ENCODE results near the gene LMNTD2.

The LMNTD2 gene, protein sequence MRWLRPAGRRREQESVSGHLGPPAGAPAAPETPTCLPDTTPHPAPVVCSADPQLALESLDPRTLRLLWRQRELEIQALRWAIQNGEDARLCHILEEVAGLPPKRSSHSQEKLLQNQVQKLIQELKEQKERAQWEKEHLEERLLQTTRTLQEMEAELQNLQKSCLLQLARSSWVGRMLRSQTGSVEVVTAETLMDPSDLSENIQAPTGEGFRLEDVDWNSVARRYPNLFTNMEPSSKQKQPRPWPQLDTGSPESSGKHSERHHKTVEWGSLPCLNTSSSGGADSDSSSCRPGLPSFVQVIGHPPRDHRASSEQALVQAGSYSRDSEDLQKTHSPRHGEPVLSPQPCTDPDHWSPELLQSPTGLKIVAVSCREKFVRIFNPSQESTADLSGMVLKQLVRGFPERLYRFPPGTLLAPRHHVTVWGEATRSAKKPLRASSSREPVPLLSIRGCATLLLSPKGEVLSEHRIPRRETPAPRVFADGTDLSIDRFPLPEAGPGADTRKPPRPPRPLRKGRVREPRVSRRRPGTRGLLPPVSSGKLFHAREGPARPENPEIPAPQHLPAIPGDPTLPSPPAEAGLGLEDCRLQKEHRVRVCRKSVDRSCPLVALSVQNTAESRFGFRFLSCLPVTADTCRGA

DNA sequence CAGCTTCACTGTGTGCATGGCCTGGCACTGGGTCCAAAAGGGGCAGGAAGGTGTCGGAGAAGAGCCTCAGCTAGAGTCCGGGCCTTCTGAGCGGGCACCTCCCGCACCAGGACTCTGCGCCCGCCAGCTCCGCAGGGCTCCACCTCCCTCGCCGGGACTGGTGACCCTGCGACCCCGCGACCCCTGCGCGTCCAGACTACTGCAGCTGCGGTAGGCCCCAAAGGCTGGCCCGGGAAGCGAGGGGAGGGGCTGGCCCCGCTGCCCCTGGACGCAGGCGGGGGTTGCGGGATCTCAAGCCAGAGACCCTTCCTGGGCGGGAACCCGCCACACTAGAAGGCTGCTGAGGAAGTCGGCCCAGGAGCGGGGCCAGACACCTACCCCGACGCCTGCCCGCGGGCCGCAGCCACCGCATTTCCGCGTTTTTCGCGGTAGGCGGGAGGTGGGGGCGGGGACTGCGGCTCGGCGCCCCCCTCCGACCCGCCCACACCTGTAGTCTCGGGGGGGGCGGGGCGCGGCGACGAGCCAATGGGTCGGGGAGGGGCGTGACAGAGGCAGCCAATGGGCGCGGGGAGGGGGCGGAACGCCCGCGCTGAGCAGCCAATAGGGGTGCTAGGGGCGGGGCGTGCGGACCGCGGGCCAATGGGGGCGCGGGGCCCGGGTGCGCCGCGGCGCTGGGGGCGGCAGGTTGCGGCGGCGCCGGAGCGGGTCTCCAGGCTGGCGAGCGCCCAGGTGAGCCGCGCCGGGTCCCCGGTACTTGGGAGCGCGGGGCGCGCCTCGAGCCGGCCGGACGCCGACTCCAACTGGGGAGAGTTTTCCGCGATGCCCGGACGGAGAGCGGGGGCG lies at the start of gene LMNTD2, which contains the start of gene RASSF7:
Gene LMNTD2, minus strand, starts transcription at position 434 of the 843 bp plus-strand sequence. Its CDS starts 22 bp downstream, at position 412.
Gene RASSF7, plus strand, starts transcription at position 666 of the 843 bp plus-strand sequence. CDS start 799 bp downstream, outside the sequence.
- DNase-seq (ENCODE audit: low spot score), result peak; percentile 94

DNA sequence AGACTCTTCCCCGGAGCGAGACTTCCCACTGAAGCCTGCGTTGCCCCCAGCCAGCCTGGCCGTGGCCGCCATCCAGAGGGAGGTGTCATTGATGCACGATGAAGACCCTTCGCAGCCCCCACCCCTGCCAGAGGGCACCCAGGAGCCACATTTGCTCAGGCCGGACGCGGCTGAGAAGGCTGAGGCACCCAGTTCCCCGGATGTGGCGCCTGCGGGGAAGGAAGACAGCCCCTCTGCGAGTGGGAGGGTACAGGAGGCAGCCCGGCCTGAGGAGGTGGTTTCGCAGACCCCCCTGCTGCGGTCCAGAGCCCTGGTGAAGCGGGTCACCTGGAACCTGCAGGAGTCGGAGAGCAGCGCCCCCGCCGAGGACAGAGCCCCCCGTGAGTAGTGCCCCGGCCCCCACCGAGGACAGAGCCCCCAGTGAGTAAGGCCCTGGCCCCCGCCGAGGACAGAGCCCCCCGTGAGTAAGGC lies 48.8 kb upstream of the LMNTD2 start:
- no peak for DNase-seq (ENCODE audit: low spot score)

DNA sequence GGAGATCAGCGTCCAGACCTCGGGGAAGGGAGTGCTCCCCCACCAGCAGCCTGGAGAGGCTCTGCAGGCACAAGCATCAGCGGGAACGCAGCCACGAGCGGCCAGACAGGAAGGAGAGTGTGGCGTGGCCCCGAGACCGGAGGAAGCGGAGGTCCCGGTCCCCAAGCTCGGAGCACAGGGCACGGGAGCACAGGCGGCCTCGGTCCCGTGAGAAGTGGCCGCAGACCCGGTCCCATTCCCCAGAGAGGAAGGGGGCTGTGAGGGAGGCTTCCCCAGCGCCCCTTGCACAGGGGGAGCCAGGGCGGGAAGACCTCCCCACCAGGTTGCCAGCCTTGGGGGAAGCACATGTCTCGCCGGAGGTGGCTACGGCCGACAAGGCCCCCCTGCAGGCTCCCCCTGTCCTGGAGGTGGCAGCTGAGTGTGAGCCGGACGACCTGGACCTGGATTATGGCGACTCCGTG lies 48.3 kb upstream of the LMNTD2 start:
- DNase-seq (ENCODE audit: low spot score), result no peak

DNA sequence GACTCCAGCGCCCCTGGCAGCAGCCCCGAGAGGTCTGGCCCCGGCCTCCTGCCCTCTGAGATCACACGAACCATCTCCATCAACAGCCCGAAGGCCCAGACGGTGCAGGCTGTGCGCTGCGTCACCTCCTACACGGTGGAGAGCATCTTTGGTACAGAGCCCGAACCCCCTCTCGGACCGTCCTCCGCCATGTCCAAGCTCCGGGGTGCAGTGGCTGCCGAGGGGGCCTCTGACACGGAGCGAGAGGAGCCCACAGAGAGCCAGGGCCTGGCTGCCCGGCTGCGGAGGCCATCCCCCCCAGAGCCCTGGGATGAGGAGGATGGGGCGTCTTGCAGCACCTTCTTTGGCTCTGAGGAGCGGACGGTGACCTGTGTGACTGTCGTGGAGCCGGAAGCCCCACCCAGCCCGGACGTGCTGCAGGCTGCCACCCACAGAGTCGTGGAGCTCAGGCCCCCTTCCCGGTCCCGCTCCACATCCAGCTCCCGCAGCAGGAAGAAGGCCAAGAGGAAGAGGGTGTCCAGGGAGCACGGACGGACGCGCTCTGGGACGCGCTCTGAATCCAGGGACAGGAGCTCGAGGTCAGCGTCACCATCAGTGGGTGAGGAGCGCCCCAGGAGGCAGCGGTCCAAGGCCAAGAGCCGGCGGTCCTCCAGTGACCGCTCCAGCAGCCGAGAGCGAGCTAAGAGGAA lies 47.6 kb upstream of the LMNTD2 start:
- no peak for DNase-seq (ENCODE audit: low spot score)

DNA sequence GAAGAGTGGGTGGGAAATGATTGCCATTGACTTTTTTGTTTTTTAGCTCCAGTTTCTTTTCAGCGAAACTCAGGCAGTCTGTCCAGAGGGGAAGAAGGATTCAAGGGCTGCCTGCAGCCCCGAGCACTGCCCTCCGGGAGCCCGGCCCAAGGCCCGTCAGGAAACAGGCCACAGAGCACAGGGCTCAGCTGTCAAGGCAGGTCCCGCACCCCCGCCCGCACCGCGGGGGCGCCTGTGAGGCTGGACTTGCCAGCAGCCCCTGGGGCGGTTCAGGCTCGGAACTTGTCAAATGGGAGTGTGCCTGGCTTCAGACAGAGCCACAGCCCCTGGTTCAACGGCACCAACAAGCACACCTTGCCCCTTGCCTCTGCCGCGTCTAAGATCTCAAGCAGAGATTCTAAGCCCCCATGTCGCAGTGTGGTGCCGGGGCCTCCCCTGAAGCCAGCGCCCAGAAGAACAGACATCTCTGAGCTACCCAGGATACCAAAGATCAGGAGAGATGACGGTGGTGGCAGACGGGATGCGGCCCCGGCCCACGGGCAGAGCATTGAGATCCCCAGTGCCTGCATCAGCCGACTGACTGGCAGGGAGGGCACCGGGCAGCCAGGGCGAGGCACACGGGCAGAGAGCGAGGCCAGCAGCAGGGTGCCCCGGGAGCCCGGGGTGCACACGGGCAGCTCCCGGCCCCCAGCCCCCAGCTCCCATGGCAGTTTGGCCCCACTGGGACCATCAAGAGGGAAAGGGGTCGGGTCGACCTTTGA lies 46.7 kb upstream of the LMNTD2 start:
- DNase-seq (ENCODE audit: low spot score), result no peak

DNA sequence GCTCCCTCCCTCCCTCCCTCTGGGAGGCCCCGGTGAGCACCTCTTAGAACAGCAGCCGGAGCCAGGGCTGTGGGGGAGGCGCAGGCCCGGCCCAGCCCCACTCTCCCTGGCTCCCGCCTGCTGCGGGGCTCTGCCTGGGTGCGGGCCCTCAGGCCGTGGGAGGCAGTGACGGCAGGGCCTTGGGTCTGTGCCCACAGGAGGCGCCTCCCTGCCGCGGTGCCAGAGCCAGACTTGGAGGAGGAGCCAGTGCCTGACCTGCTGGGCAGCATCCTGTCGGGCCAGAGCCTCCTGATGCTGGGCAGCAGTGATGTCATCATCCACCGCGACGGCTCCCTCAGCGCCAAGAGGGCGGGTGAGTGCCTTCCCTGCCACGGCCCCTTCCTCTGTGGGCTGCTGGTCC lies 45.7 kb upstream of the LMNTD2 start:
- no peak for DNase-seq (ENCODE audit: low spot score)

DNA sequence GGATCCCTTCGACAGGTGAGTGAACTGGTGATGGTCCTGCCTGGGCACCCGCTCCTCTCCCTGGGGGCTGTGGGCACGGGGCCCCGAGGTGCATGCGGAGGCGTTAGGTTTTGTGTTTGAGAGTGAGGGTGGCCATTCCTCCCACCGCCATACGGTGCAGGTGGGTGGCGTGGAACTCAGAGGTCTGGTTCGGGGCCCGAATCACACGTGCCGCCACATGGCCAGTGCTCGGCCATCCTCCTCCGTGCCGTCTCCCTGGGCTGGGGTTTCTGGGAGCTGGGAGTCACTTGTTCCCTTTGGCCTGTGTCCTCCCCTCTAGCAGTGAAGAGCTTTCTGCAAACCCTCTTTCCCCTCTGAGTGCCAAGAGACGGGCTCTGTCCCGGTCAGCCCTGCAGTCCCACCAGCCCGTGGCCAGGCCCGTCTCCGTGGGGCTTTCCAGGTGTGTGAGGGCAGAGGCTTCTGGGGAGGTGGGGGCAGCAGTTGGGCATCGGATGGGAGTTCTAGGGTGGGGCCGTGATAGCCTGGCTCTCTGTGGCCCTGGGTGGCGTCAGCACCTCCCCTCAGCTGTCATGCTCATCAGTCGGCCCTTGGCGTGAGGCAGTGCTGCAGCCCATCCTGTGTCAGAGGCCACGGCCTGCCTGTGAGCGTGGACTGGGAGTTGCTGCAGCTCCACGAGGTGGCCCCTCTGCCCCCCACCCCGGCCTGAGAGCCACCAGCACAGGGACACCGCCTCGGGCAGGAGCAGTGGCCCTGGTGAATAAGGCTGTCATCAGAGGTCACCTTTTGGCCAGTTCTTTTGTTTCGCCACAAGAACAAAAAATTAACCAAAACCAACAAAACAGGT lies 45.0 kb upstream of the LMNTD2 start:
- DNase-seq (ENCODE audit: low spot score), result no peak

DNA sequence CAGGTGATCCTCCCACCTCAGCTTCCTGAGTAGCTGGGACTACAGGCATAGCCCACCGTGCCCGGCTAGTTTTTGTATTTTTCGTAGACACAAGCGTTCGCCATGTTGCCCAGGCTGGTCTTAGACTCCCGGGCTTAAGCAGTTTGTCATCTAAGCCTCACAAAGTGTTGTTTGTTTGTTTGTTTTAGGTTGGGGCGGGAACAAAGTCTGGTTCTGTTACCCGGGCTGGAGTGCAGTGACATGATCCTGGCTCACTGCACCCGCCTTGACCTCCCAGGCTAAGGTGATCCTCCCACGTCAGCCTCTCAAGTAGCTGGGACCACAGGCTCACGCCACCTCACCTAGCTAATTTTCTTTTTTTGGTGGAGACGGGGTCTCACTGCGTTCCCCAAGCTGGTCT lies 42.6 kb upstream of the LMNTD2 start:
- no peak for DNase-seq (ENCODE audit: low spot score)

DNA sequence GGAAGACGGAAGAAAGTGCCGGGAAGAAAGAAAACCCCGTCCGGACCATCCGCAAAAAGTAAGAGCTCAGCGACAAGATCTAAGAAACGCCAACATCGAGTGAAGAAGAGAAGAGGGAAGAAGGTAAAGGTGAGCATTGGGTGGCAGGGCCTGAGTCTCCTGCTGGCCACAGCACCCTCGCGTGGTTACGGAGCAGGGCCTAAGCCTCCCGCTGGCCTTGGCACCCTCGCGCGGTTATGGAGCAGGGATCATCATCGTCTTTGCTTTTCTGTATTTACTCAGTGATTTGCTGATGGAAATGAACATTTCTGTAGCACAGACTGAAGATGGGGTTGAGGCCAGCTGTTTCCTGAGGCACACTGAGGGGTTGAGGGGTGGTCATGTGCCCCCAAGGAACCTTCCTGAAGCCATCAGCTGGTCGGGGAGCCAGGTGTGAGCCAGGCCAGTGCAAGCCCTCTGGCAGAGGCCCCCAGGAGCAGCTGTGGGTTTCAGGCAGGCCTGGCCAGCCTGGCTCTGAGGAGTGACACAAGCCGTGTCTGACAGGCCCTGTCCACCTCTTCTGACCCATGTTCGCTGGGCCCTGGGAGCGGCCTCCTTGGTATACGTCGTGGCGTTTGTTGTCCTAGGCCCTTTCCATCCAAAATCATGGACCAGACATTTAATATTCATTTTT lies 41.2 kb upstream of the LMNTD2 start:
- DNase-seq (ENCODE audit: low spot score), result no peak

DNA sequence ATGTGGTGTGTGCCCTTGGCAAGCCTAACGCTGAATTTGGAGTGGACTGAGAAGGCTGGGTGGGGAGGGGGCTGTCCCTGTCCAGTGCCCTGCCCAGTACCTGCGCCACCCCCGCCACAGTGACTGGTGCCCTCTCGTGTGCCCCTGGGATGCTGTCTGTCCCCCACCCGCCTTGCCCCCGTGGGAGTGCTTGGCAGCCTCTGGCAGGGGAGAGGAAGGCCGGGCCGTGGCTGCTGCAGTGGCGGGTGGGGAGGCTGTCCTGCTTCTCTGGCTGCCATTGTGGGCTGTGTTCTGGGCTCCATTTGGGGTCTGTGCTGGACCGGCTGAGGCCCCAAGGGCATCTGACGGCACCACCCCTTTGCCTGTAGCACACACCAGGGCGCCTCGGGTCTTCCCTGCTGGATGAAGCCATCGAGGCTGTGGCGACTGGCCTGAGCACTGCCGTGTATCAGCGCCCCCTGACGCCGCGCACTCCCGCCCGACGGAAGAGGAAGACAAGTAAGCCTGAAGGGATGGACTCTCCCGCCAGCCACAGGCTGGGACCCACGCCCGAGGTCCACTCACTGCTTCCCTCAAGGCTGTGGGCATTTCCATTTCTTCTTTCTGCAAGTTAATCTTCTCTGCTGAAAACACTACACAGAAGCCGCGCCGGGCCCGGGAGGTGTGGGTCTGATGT lies 37.6 kb upstream of the LMNTD2 start:
- DNase-seq (ENCODE audit: low spot score), result no peak

DNA sequence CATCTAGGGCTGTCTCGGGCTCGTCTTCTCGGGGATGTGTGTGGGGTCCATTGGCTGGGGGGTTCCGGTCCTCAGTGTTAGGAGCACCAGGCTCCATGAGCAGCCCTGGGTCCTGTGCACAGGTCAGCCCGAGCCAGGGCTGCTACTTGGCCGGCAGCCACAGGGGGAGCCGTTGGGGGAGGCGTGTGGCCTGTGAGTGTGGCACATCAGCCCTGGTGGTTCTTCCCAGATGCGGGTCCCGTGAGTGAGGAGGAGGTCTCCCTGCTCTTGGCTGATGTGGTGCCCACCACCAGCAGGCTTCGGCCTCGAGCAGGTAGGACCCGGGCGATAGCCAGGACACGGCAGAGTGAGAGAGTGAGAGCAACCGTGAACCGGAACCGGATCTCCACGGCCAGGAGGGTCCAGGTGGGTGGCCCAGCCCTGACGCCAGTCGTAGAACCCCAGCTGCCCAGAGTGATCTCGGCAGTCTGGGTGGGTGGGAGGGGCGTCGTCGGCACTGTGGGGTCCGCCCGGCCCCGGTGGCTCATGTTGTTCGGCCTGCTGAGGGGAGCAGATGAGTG lies 36.7 kb upstream of the LMNTD2 start:
- no peak for DNase-seq (ENCODE audit: low spot score)

DNA sequence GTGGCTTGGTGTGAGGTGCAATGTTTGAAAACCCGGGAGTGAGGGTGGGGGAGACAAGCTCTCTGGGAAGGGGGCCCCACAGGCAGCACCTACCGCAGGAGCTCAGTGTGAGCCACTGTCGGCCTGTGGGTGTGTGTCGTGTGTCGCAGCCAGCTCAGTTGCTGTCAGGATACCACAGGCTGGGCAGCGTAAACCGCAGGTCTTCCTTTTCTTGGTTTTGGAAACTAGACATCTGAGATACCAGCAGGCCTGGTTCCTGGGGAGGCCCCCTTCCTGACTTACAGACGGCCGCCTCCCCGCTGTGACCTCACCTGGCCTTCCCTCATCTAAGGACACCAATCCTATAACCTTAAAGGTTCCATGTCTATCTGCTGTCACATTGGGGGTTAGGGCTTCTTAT lies 35.8 kb upstream of the LMNTD2 start:
- DNase-seq (ENCODE audit: low spot score), result no peak

DNA sequence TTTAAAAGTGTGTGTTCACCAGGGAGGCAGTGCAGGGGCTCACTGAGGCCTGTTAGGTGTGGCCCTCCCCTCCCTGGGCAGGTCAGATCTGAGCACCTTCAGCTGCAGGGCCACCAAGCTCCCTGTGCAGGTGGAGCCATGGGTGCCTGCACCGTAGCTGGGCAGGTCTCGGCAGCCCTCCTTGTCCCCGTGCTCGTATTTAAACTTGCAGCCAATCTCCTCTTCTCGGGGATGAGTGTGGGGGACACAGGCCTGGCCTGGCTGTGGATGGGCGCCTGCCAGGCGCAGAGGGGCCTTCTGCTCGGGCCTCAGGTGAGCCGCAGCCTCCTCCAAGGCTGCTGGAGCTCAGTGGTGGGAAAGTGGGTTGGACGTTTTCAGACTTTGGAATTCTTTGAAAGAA lies 34.9 kb upstream of the LMNTD2 start:
- no peak for DNase-seq (ENCODE audit: low spot score)

DNA sequence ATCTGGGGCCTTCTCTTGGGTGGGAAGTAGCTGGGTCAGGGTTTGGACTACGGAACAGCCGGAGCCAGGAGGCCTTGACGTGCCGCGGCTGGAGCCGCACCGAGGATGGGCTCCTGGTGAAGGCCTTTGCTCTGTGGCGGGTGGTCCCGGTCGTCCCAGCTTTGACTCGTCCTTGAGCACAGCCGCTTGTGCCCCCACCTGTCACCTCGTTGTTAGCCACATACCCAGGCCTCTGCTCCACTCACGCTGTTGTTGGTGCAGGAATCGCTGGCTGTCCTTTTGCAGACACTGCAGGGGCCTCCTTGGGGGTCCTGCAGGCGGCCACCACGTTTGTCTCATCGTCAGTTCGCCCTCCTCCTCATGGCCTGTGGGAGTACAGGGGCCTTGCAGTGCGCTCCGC lies 32.8 kb upstream of the LMNTD2 start:
- no peak for DNase-seq (ENCODE audit: low spot score)

DNA sequence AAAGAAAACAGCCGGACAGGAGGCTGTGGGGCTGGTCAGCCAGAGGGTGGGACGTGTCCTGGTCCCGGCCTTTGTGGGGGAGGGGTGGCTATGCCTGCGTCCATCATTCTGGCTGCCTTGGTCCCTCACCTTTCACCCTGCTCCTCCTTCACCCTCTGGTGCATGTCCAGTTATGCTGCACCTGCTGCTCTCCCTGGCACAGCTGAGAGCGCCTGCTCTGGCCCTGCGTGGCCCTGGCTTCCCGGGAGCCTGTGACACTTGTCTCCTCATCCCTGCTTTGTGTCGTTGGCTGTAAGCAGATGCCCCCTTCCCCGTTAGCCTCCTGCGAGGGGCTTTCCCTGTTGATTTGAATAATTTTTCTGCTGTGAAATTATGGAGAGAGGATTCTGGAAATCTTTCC lies 32.4 kb upstream of the LMNTD2 start:
- DNase-seq (ENCODE audit: low spot score), result no peak

DNA sequence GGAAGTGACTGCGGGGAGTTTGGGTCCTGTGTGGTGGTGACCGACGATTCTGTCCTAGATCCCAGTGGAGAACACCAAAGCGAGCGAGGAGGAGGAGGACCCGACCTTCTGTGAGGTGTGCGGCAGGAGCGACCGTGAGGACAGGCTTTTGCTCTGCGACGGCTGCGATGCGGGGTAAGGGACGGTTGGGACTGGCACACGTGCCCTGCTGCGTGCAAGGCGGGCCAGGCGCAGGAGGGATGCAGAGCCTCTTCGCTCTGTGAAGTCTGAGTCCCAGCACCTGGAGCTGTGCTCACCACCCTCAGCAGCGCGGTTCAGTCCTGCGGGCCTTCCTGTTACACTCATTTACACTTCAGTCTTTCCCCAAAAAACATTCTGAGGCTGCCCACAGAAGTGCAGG lies 32.0 kb upstream of the LMNTD2 start:
- no peak for DNase-seq (ENCODE audit: low spot score)

DNA sequence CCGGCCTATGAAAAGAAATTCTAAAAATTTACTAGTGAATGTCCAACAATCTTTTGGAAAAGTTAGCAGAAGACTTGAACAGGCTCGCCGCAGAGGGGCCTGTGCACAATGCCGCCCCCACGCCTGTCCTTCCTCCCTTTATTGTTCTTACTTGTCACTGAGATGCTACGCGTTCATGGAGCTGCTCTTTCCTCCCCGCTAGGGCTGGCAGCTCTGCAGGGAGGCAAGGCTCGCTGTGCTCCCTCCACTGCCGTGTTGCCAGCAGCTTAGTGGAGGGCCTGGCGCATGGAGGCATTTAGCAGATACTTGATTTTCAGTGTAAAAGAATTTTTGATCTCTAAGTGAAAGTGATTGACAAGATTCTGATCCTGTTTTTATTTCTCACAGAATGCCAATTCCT lies 30.5 kb upstream of the LMNTD2 start:
- DNase-seq (ENCODE audit: low spot score), result no peak

DNA sequence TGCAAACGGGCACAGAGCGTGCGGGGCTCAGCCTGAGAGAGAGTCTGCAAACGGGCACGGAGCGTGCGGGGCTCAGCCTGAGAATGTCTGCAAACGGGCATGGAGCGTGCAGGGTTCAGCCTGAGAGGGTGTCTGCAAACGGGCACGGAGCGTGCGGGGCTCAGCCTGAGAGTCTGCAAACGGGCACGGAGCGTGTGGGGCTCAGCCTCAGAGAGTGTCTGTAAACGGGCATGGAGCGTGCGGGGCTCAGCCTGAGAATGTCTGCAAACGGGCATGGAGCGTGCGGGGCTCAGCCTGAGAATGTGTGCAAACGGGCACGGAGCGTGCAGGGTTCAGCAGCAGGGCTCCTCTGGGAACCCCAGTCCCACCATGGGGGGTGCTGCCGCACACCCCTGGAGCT lies 29.3 kb upstream of the LMNTD2 start:
- DNase-seq (ENCODE audit: low spot score), result no peak

DNA sequence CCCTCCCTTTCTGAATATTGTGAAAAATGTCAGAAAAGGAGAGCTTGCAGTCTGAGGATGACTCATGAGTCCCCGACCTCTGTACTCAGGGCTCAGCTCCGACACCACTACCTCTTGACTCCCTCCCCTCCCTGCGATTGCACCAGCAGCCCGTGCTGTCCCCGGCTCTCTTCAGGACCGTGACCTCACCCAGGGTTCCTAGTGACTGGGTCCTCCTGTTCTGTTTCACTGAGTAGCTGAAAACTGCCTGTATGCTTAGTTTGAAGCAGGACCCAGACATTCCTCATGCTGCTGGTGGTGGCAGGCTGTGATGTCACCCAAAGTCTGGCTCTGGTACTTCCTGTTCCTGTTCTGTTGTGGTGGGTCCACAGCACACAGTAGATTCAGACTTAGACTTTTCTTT lies 27.4 kb upstream of the LMNTD2 start:
- DNase-seq (ENCODE audit: low spot score), result peak; percentile 61
